Measurements from ENCODE around the gene FZD1.

The FZD1 gene

GRCh38 chr7:91265693-91266066, 1.4 kb downstream of the FZD1 start:
- DNase-seq, result no peak

GRCh38 chr7:91266067-91266688, 1.9 kb downstream of the FZD1 start:
- no peak for DNase-seq

- DNase-seq, result no peak
These were observed 2.5 kb downstream of the FZD1 start for GRCh38 chr7:91266689-91267090.

- no peak for DNase-seq
These were observed 3.1 kb downstream of the FZD1 start for GRCh38 chr7:91267171-91267955.

- DNase-seq, result no peak
These were observed 6.1 kb downstream of the FZD1 start for GRCh38 chr7:91270372-91270771.

GRCh38 chr7:91276909-91277308, 12.7 kb downstream of the FZD1 start:
- no peak for DNase-seq

GRCh38 chr7:91280185-91280584, 16.0 kb downstream of the FZD1 start:
- DNase-seq, result no peak

- no peak for DNase-seq
These were observed 16.4 kb downstream of the FZD1 start for GRCh38 chr7:91280604-91281003.

GRCh38 chr7:91285696-91286355, 21.6 kb downstream of the FZD1 start:
- DNase-seq, result no peak

GRCh38 chr7:91286432-91286831, 22.2 kb downstream of the FZD1 start:
- DNase-seq, result no peak

GRCh38 chr7:91287371-91288084, 23.3 kb downstream of the FZD1 start:
- DNase-seq, result no peak

- no peak for DNase-seq
These were observed 24.1 kb downstream of the FZD1 start for GRCh38 chr7:91288208-91288824.

GRCh38 chr7:91289633-91290254, 25.5 kb downstream of the FZD1 start:
- DNase-seq, result no peak

GRCh38 chr7:91291302-91291701, 27.1 kb downstream of the FZD1 start:
- DNase-seq, result no peak

- no peak for DNase-seq
These were observed 27.7 kb downstream of the FZD1 start for GRCh38 chr7:91291902-91292301.

- DNase-seq, result no peak
These were observed 28.3 kb downstream of the FZD1 start for GRCh38 chr7:91292506-91292905.

- no peak for DNase-seq
These were observed 28.9 kb downstream of the FZD1 start for GRCh38 chr7:91293136-91293535.

GRCh38 chr7:91293840-91294239, 29.6 kb downstream of the FZD1 start:
- DNase-seq, result no peak

- no peak for DNase-seq
These were observed 30.5 kb downstream of the FZD1 start for GRCh38 chr7:91294639-91295220.

GRCh38 chr7:91295576-91295975, 31.3 kb downstream of the FZD1 start:
- no peak for DNase-seq

GRCh38 chr7:91297939-91298338, 33.7 kb downstream of the FZD1 start:
- no peak for DNase-seq
